Measurements from ENCODE around the gene OPRD1. TPM values are rescaled to one million over a fixed set of nuclear protein-coding genes. Genes with fewer than 3 reads are reported as not detected.

OPRD1 gene
- total and polyA plus RNA-seq, 3 donors from 2014 or later = 0.18 to 0.74 (median 0.63) TPM

- H3K9me3 ChIP-seq = no peaks in the 10 kb centered on the region
Observed at GRCh38 chr1:28886731-28887418, 74.9 kb downstream of the OPRD1 start.

GRCh38 chr1:28887419-28887834 lies 75.5 kb downstream of the OPRD1 start:
- WGBS, 2 donors = 1% methylated on average over 22 to 33 of the region's 41 CpGs
- peaks cover 17% of the 10 kb centered on the region for H3K4me1 ChIP-seq
- intact Hi-C loops (cut with DNase I; ENCODE audit: low total_unique reads) = no loop called here
- no peak overlapping the region for H3K27ac ChIP-seq
- no peaks in the 10 kb centered on the region for H3K9me3 ChIP-seq
- H3K27me3 ChIP-seq = no peaks in the 10 kb centered on the region
- no peaks in the 10 kb centered on the region for H3K36me3 ChIP-seq (ENCODE audit: low read depth, missing control alignments)
- no peak for DNase-seq
- peak overlapping the region; percentile 70 to 73 for H3K4me3 ChIP-seq
- TF ChIP-seq, protein P1, sequence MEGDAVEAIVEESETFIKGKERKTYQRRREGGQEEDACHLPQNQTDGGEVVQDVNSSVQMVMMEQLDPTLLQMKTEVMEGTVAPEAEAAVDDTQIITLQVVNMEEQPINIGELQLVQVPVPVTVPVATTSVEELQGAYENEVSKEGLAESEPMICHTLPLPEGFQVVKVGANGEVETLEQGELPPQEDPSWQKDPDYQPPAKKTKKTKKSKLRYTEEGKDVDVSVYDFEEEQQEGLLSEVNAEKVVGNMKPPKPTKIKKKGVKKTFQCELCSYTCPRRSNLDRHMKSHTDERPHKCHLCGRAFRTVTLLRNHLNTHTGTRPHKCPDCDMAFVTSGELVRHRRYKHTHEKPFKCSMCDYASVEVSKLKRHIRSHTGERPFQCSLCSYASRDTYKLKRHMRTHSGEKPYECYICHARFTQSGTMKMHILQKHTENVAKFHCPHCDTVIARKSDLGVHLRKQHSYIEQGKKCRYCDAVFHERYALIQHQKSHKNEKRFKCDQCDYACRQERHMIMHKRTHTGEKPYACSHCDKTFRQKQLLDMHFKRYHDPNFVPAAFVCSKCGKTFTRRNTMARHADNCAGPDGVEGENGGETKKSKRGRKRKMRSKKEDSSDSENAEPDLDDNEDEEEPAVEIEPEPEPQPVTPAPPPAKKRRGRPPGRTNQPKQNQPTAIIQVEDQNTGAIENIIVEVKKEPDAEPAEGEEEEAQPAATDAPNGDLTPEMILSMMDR (IDR thresholded peaks at IDR 0.05) = no peak
- TF ChIP-seq POLR2A (IDR thresholded peaks at IDR 0.05) = no peak

More at GRCh38 chr1:28886731-28887418, 74.9 kb downstream of the OPRD1 start:
- intact Hi-C loops (cut with DNase I; ENCODE audit: low total_unique reads) = no loop called here
- Histone ChIP-seq H3K27ac (no peak overlapping the region), H3K36me3 (ENCODE audit: low read depth, missing control alignments) (no peaks in the 10 kb centered on the region), H3K27me3 (no peaks in the 10 kb centered on the region), H3K4me1 (peaks cover 17% of the 10 kb centered on the region), H3K4me3 (peak overlapping the region; percentile 70 to 73)
- TF ChIP-seq, protein P1 (IDR thresholded peaks at IDR 0.05) = no peak
- no peak for TF ChIP-seq POLR2A (IDR thresholded peaks at IDR 0.05)
- peak; percentile 89 for DNase-seq
- WGBS, 2 donors = 4 to 23% methylated on average over 6 to 43 of the region's 43 CpGs

DNA sequence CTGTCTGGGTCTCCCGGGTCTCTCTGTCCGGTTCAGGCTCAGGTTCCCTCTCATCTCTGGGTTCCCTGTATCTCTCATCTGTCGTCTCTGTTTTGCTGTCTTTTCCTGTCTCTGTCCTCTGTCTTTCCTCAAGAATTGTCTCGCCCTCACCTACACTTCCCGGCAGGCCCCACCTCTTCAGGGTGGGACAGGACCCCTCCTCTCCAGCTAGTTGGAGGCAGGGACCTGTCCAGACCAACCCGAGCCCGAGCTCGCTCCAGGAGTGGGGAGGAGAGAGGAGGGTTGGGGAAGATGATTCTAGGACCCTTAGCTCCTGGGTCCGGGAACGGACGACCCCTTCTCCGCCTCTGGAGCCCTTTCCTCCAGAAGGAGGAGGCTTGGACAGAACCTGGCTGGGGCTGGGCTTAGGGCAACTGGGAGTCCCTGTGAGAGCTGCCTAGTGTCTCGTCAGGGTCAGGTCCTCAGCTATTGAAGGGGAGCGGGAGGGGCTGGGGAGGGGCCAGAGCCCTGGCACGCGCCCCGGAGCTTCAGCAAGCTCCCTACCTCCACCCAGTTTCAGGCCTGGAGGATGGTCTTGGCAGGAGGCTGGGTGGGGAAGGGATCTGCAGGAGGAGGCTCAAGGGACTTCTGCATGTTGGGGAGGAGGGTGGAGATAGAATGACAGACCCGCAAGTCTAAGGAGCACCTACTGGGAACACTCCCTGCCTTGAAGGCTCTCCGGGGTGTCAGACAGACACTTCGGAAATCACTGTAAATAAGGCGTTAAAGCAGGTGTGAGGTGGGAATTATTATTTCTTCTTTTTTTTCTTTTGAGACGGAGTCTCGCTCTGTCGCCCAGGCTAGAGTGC lies 76.1 kb downstream of the OPRD1 start:
- Histone ChIP-seq H3K27me3 (no peaks in the 10 kb centered on the region), H3K27ac (no peak overlapping the region), H3K9me3 (no peaks in the 10 kb centered on the region), H3K4me3 (peak overlapping the region; percentile 70 to 73), H3K36me3 (ENCODE audit: low read depth, missing control alignments) (no peaks in the 10 kb centered on the region), H3K4me1 (peaks cover 17% of the 10 kb centered on the region)
- DNase-seq = peak; percentile 30
- WGBS, 2 donors = 31 to 32% methylated on average over 17 to 24 of the region's 24 CpGs
- intact Hi-C loops (cut with DNase I; ENCODE audit: low total_unique reads) = no loop called here
- TF ChIP-seq, protein P1 (IDR thresholded peaks at IDR 0.05) = no peak
- no peak for TF ChIP-seq POLR2A (IDR thresholded peaks at IDR 0.05)

DNA sequence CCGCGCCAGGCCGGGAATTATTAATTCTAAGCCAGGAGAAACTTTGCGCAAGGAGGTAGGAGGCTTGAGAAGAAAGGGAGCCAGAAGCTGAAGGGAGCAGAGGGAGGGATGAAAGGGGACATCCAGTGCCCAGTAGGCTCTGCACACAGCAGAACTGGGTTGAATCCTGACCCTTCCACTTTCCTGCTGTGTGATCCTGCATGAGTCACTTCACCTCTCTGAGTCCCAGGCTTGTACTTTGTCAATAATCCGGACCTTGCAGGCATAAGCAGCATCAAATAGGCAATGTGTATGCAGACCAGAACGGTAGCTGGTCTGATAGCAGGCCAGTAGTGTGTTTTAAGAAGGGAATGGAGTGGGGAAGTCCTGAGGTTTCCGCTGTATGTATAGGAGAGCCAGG lies 76.9 kb downstream of the OPRD1 start:
- Histone ChIP-seq H3K36me3 (ENCODE audit: low read depth, missing control alignments) (no peaks in the 10 kb centered on the region), H3K4me1 (peaks cover 17% of the 10 kb centered on the region), H3K27ac (no peak overlapping the region), H3K27me3 (no peaks in the 10 kb centered on the region), H3K9me3 (no peaks in the 10 kb centered on the region), H3K4me3 (no peak overlapping the region)
- DNase-seq = no peak
- intact Hi-C loops (cut with DNase I; ENCODE audit: low total_unique reads) = no loop called here
- WGBS, 2 donors = 79 to 84% methylated on average over 7 of the region's 7 CpGs
- TF ChIP-seq, protein P1 (IDR thresholded peaks at IDR 0.05) = no peak
- no peak for TF ChIP-seq POLR2A (IDR thresholded peaks at IDR 0.05)

All from testis (tissue), 3 donors.